GM11168 (cell line): ENCODE measurements around the gene CEACAM16.

Experiments used
- in situ Hi-C: fragments of 300-500 bp; cut with MboI; formaldehyde crosslinking; loops from one replicate; pipeline ENCODE4 v1.12.0; 2022; ENCODE audit warnings: low sequenced_read_pairs; ENCODE audit not compliant: unreplicated experiment

The CEACAM16 gene

GRCh38 chr19:44741841-44742329 lies 42.9 kb downstream of the CEACAM16 start:
- in situ Hi-C loops: no loop called here

DNA sequence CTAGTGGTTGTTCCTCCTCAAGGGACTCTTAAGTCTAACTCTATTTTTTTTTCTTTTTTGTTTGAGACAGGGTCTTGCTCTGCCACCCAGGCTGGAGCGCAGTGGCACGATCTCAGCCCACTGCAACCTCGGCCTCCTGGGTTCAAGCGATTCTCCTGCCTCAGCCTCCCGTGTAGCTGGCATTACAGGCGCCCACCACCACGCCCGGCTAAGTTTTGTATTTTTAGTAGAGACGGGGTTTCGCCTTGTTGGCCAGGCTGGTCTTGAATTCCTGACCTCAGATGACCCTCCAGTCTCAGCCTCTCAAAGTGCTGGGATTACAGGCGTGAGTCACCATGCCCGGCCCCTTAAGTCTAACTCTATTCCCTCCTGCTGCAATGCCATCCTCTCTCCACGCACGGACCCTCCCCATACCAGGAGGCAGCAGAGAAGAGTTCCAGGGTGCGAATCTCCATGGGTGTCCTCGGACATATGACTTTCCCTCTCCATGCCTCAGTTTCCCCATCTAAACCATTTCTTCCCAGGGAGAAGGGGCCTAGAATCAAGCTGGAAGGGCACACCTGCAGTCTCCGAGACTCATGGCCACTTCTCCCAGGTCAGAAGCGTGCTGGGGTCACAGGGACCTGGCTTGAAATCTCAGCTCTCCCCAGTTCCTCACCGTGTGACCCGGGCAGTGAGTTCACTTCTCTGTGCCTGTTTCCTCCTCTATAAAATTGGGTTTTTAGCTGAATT lies 43.5 kb downstream of the CEACAM16 start:
- in situ Hi-C loops: no loop called here

GRCh38 chr19:44744871-44745332 lies 46.0 kb downstream of the CEACAM16 start:
- in situ Hi-C loops: no loop called here

GRCh38 chr19:44745341-44745831 lies 46.4 kb downstream of the CEACAM16 start:
- in situ Hi-C loops: no loop called here

DNA sequence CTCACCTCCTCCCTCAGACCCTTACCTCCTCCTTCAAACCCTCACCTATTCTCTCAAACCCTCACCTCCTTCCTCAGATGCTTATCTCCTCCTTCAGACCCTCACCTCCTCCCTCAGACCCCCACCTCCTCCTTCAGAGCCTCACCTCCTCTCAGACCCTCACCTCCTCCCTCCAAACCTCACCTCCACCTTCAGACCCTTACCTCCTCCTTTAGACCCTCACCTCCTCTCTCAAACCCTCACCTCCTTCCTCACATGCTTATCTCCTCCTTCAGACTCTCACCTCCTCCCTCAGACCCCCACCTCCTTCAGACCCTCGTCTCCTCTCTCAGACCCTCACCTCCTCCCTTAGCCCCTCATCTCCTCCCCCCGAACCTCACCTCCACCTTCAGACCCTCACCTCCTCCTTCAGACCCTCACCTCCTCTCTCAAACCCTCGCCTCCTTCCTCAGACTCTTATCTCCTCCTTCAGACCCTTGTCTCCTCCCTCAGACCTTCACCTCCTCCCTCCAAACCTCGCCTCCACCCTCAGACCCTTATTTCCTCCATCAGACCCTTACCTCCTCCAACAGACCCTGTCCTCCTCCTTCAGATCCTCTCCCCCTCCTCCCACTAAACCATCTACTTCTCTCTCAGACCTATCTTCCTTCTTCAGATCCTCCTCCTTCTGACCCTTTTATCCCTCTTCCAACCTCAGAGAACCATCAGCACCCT lies 47.1 kb downstream of the CEACAM16 start:
- in situ Hi-C loops: no loop called here

DNA sequence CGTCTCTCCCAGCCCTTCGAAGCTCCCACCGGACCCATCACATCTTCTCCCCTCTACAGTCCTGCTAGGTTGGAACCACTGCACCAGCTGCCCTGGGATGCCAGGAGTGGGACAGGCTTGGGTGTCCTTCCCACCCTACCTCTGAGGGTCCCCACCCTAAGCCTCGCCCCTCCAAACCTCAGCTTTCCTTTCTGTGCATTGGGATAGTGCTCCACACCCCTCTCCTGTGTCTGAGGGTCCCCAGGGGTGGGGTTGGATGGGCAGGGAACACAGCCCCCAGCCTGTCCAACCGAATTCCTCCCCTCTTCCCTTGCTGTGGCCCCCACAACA lies 47.6 kb downstream of the CEACAM16 start:
- in situ Hi-C loops: no loop called here

- in situ Hi-C loops: no loop called here
Measured at GRCh38 chr19:44746946-44747738, 48.2 kb downstream of the CEACAM16 start.

- in situ Hi-C loops: no loop called here
Measured at GRCh38 chr19:44747739-44748425, 48.9 kb downstream of the CEACAM16 start.

GRCh38 chr19:44748426-44749254 lies 49.7 kb downstream of the CEACAM16 start, which contains the start of gene BCL3:
Gene BCL3 (plus strand): TSS chr19:44748708. CDS start chr19:44748791, 83 bp downstream.
- in situ Hi-C loops: no loop called here

- in situ Hi-C loops: no loop called here
Measured at GRCh38 chr19:44749292-44749691, 50.3 kb downstream of the CEACAM16 start.

DNA sequence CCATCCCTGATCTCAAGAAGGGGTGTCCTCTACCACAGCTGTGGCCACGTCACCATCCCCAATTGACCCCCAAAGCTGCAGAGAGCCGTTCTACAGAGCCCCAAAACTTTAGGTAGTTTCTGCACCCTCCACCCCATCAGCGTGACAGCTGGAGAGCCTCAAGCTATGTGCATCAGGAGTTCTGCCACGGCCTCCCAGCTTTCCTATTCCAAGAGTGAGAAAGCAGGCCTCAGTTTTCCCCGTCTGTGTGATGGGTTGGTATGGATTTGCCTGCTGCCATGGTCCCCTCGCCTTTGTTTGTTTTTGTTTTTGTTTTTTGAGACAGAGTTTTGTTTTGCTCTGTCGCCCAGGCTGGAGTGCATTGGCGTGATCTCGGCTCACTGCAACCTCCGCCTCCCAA lies 51.0 kb downstream of the CEACAM16 start:
- in situ Hi-C loops: no loop called here

DNA sequence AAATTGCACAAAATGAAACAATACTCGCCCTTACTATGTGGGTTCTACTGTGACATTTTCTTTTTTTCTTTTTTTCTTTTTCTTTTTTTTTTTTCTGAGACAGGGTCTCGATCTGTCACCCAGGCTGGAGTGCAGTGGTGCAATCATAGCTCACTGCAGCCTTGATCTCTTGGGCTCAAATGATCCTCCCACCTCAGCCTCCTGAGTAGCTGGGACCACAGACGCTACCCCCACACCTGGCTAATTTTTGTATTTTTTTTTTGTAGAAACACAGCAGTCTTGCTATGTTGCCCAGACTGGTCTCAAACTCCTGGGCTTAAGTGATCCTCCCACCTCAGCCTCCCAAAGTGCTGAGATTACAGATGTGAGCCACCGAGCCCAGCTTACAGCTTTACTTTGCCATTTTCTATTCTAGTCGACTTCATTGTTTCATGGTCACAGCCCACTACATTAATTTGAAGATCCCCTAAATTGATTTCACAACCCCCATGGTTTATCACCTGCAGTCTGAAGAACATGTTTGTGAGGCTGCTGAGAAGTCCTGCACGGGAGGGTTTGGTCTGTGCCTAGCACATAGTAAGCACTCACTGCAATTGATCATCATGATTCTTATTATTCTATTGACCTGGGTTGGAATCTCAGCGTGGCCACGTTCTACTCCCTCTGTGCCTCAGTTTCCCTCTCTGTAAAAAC lies 53.3 kb downstream of the CEACAM16 start:
- in situ Hi-C loops: no loop called here

DNA sequence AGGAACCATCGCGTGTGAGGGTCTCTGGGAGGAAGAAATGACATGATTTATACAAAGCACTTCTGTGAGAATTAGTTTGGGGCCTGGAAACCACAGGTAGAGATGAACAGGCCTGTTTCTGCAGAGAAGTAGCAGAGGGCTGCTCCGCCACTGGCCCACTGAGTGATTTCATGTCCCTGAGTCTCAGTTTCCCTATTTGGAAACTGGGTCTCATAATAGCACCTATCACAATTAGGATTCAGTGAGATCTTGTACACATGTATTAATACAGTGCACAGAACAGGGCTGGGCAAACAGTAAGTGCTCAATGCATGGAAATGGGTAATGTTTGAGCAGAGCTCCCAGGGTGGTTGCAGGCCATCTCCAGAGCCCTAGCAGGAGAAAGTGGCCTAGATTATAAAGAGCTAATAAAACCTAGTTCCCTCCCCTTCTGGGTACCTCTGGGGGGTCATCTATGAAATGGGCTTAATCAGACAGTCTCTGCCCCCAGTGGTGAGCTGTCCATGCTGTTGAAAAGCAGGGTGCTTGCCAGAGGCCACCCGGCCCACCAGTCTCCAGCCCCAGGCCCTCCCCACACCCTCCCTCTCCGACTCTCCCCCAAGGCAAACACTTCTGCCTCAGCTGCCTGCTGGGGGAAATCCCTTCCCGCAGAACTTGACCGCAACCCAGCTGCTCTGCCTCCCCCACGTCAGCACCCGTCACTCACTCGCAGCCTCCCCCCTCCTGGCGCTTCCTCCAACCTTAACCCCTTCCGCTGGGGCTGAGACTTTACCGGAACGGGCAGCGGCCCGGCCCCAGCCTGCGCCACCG lies 54.1 kb downstream of the CEACAM16 start:
- in situ Hi-C loops: no loop called here

GRCh38 chr19:44753626-44753931 lies 54.6 kb downstream of the CEACAM16 start:
- in situ Hi-C loops: no loop called here

- in situ Hi-C loops: no loop called here
Measured at GRCh38 chr19:44753932-44754749, 55.2 kb downstream of the CEACAM16 start.

- in situ Hi-C loops: loop anchor here (5.0 kb wide), 1 partner anchor 32 kb away; no protein-coding TSS in a partner anchor
Measured at GRCh38 chr19:44754750-44755080, 55.8 kb downstream of the CEACAM16 start.

DNA sequence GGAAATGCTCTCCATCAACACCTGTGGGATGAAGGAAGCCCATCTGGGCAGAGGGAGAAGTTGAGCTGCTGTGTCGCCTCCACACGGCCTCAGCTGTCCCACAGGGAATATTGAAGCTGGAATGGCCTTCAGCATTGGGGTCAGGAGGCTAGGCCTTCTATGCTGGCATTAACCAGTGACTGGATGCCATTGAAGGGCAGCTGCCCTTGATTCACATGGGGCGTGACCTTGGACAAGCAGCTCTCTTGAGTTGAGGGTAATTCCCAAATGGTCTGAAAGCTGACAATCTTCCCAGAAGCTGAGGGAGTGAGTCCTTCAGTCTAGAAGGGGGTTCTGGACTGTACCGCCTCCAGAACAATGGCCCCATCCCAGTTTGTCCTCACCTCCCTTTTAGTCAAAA lies 56.3 kb downstream of the CEACAM16 start:
- in situ Hi-C loops: loop anchor here (5.0 kb wide), 1 partner anchor 33 kb away; no protein-coding TSS in a partner anchor
